MM.1S (cell line): ENCODE measurements around the gene GDAP1L1.
"Not testable (repeated sequence)": the region's sequence is repeated elsewhere in the genome, so short reads cannot be mapped to it uniquely, and the experiment has no call there.

Experiments used
- DNase-seq: peaks from one replicate; pipeline ENCODE4 v3.0.0-alpha.2; 2015
- H2AFZ ChIP-seq: fragments of 300-600 bp; sonication (generic); 2 replicates; pipeline ENCODE4 v1.6.0; 2016; ENCODE audit warnings: antibody characterized with exemption, low read length
- H3F3A ChIP-seq: fragments of 300-600 bp; sonication (generic); 2 replicates; pipeline ENCODE4 v1.6.1; 2016; ENCODE audit warnings: mild to moderate bottlenecking, antibody characterized with exemption, low read length, moderate library complexity, mixed read lengths; ENCODE audit not compliant: insufficient read depth
- H3K27ac ChIP-seq: fragments of 300-600 bp; sonication (generic); 2 replicates; pipeline ENCODE4 v1.5.1; 2016; ENCODE audit warnings: mild to moderate bottlenecking, low read length
- H3K27me3 ChIP-seq: fragments of 300-600 bp; sonication (generic); replicated peaks from 2 replicates; pipeline ENCODE4 v1.6.0; 2016; ENCODE audit warnings: low read length; ENCODE audit not compliant: insufficient read depth
- H3K36me3 ChIP-seq: fragments of 300-600 bp; sonication (generic); replicated peaks from 2 replicates; pipeline ENCODE4 v1.6.1; 2016; ENCODE audit warnings: mild to moderate bottlenecking, low read length, mixed read lengths; ENCODE audit not compliant: insufficient read depth
- H3K4me1 ChIP-seq: fragments of 300-600 bp; sonication (generic); 2 replicates; pipeline ENCODE4 v1.6.1; 2016; ENCODE audit warnings: low read length, mixed read lengths
- H3K4me2 ChIP-seq: fragments of 300-600 bp; sonication (generic); 2 replicates; pipeline ENCODE4 v1.6.0; 2016; ENCODE audit warnings: low read depth, low read length
- H3K4me3 ChIP-seq: fragments of 300-600 bp; sonication (generic); 2 replicates; pipeline ENCODE4 v1.5.1; 2016; ENCODE audit warnings: low read length, mixed read lengths
- H3K79me2 ChIP-seq: fragments of 300-600 bp; sonication (generic); 2 replicates; pipeline ENCODE4 v1.6.1; 2016; ENCODE audit warnings: mixed run types, low read length, mixed read lengths
- H3K9ac ChIP-seq: fragments of 300-600 bp; sonication (generic); 2 replicates; pipeline ENCODE4 v1.6.1; 2016; ENCODE audit warnings: low read length, mixed read lengths
- H3K9me2 ChIP-seq: fragments of 300-600 bp; sonication (generic); replicated peaks from 2 replicates; pipeline ENCODE4 v1.6.1; 2016; ENCODE audit warnings: mild to moderate bottlenecking, low read length, mixed read lengths; ENCODE audit not compliant: insufficient read depth
- H3K9me3 ChIP-seq: fragments of 300-600 bp; sonication (generic); replicated peaks from 2 replicates; pipeline ENCODE4 v1.6.1; 2016; ENCODE audit warnings: mild to moderate bottlenecking, low read length, mixed read lengths; ENCODE audit not compliant: insufficient read depth
- H4K20me1 ChIP-seq: fragments of 300-600 bp; sonication (generic); 2 replicates; pipeline ENCODE4 v1.6.1; 2016; ENCODE audit warnings: mild to moderate bottlenecking, low read length, moderate library complexity, mixed read lengths; ENCODE audit not compliant: insufficient read depth
- EZH2 ChIP-seq: fragments of 300-600 bp; sonication (generic); optimal IDR thresholded peaks from 2 replicates; pipeline ENCODE3; 2017; ENCODE audit warnings: low read depth, mild to moderate bottlenecking, antibody characterized with exemption, low read length, mixed read lengths
- EZH2phosphoT487 ChIP-seq: fragments of 300-600 bp; sonication (generic); IDR thresholded peaks from 2 replicates; pipeline ENCODE4 v1.6.1; 2018; ENCODE audit warnings: antibody characterized with exemption, low read length
- TF ChIP-seq, protein P1 (sequence below): fragments of 300-600 bp; sonication (generic); IDR thresholded peaks from 2 replicates; pipeline ENCODE4 v1.5.1; 2016; ENCODE audit warnings: antibody characterized with exemption, low read length, mixed read lengths

GDAP1L1 gene

GRCh38 chr20:44231713-44232468 lies 15.2 kb upstream of the GDAP1L1 start:
- H3K36me3 ChIP-seq, result no peaks in the 10 kb centered on the region
- H4K20me1 ChIP-seq, result no peaks in the 10 kb centered on the region
- no peak for DNase-seq
- TF ChIP-seq, protein P1, sequence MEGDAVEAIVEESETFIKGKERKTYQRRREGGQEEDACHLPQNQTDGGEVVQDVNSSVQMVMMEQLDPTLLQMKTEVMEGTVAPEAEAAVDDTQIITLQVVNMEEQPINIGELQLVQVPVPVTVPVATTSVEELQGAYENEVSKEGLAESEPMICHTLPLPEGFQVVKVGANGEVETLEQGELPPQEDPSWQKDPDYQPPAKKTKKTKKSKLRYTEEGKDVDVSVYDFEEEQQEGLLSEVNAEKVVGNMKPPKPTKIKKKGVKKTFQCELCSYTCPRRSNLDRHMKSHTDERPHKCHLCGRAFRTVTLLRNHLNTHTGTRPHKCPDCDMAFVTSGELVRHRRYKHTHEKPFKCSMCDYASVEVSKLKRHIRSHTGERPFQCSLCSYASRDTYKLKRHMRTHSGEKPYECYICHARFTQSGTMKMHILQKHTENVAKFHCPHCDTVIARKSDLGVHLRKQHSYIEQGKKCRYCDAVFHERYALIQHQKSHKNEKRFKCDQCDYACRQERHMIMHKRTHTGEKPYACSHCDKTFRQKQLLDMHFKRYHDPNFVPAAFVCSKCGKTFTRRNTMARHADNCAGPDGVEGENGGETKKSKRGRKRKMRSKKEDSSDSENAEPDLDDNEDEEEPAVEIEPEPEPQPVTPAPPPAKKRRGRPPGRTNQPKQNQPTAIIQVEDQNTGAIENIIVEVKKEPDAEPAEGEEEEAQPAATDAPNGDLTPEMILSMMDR, result no peak
- TF ChIP-seq EZH2, result no peak
- no peak for TF ChIP-seq EZH2phosphoT487
- H2AFZ ChIP-seq, result no peak overlapping the region
- H3F3A ChIP-seq, result no peaks in the 10 kb centered on the region
- H3K4me3 ChIP-seq, result no peak overlapping the region
- H3K27me3 ChIP-seq, result no peaks in the 10 kb centered on the region
- no peaks in the 10 kb centered on the region for H3K9me3 ChIP-seq
- H3K4me2 ChIP-seq, result no peak overlapping the region
- no peaks in the 10 kb centered on the region for H3K4me1 ChIP-seq
- H3K27ac ChIP-seq, result no peak overlapping the region
- H3K9me2 ChIP-seq, result no peaks in the 10 kb centered on the region
- no peaks in the 10 kb centered on the region for H3K79me2 ChIP-seq
- H3K9ac ChIP-seq, result no peak overlapping the region

DNA sequence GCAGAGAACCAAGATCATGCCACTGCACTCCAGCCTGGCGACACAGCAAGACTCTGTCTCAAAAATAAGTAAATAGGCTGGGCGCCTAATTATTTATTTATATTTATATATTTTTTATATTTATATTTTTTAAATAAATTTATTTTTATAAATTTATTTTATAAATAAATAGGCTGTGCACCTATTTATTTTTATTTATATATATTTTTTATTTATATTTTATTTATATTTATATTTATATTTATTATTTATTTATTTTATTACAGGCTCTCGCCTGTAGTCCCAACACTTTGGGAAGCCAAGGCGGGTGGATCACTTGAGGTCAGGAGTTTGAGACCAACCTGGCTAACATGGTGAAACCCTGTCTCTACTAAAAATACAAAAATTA lies 14.6 kb upstream of the GDAP1L1 start:
- H3F3A ChIP-seq, H3K4me3 ChIP-seq, H3K9ac ChIP-seq, H3K27me3 ChIP-seq, H3K4me1 ChIP-seq, H3K27ac ChIP-seq, H3K9me2 ChIP-seq, H3K4me2 ChIP-seq, H3K36me3 ChIP-seq, DNase-seq, H3K79me2 ChIP-seq, H3K9me3 ChIP-seq, H4K20me1 ChIP-seq, H2AFZ ChIP-seq: not testable (repeated sequence)

DNA sequence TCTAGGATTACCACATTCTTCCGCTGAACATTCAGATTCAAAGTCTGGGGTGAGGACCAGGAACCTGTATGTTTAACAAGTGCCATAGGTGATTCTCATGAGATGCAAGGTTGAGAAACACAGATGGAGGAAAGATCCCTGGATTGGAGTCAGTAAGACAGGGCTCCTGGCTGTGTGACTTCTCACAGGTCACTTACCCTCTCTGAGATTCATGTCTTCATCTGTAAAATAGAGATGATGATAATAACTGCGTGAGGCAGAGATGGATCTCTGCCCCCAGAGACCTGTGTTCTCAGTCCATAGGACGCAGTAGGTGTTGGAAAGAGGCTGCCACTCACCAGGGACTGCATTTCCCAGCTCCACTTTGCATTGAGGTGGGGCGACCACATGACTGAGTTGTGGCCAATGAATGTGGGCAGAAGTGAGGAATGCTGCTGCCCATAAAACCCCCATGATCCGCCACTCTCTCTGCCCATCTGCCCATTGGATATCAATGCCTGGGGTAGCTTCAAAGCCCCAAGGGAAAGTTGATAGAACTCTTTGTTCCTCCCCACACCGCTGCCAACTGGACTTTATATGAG lies 13.6 kb upstream of the GDAP1L1 start:
- no peak overlapping the region for H3K4me3 ChIP-seq
- no peaks in the 10 kb centered on the region for H3K79me2 ChIP-seq
- no peaks in the 10 kb centered on the region for H3F3A ChIP-seq
- no peaks in the 10 kb centered on the region for H3K9me3 ChIP-seq
- H3K4me1 ChIP-seq, result no peaks in the 10 kb centered on the region
- no peak for DNase-seq
- H4K20me1 ChIP-seq, result no peaks in the 10 kb centered on the region
- no peaks in the 10 kb centered on the region for H3K9me2 ChIP-seq
- no peak overlapping the region for H3K27ac ChIP-seq
- no peaks in the 10 kb centered on the region for H3K27me3 ChIP-seq
- H3K9ac ChIP-seq, result no peak overlapping the region
- TF ChIP-seq, protein P1, result no peak
- TF ChIP-seq EZH2 (no peak), EZH2phosphoT487 (no peak)
- H3K36me3 ChIP-seq, result no peaks in the 10 kb centered on the region
- H3K4me2 ChIP-seq, result no peak overlapping the region
- H2AFZ ChIP-seq, result no peak overlapping the region
